Measurements from ENCODE around the gene S1PR5. TPM values are rescaled to one million over a fixed set of nuclear protein-coding genes. Genes with fewer than 3 reads are reported as not detected.

The S1PR5 gene
- total and polyA plus RNA-seq, 9 of the 15 experiments (the other 6 are each of a cell fraction or from before 2014, with no cell fraction given), result 0.03 to 0.54 (median 0.35) TPM; not detected in 4

- TF ChIP-seq RREB1 (CRISPR knock-in tag; IDR thresholded peaks at IDR 0.05) (no peak), RAD21 (CRISPR knock-in tag; conservative IDR thresholded peaks at IDR 0.05 in 1 of 2, IDR thresholded peaks at IDR 0.05 in 1 of 2) (peak in 1 of 2 experiments; percentile 27; a peak in 2 of 4 replicates), SREBF2 (CRISPR knock-in tag; IDR thresholded peaks at IDR 0.05) (no peak), POLR2G (IDR thresholded peaks at IDR 0.05; ENCODE audit: low read depth, low read length) (peak; percentile 74), FOXA1 (IDR thresholded peaks at IDR 0.05; ENCODE audit: borderline replicate concordance) (no peak), ZNF740 (CRISPR knock-in tag; IDR thresholded peaks at IDR 0.05) (peak; percentile 63; the same call in 1 of the 2 replicates), ZNF740 (tag; IDR thresholded peaks at IDR 0.05) (0 out of 4 replicates have a peak, but pooled peaks of 1 of the 2 experiments have one; percentile 25), ZNF507 (tag; conservative IDR thresholded peaks at IDR 0.05) (no peak), CHD1 (IDR thresholded peaks at IDR 0.05; ENCODE audit: low read length) (no peak), RBM25 (IDR thresholded peaks at IDR 0.05; ENCODE audit: low read depth, low read length, severe bottlenecking) (no peak), ETV6 (IDR thresholded peaks at IDR 0.05; ENCODE audit: borderline replicate concordance in 1 of 2, low read depth in 2 of 2, low read length in 1 of 2) (no peak), ETV6 (CRISPR knock-in tag; IDR thresholded peaks at IDR 0.05; ENCODE audit: borderline replicate concordance) (no peak), RAD51 (IDR thresholded peaks at IDR 0.05; ENCODE audit: borderline replicate concordance, low read depth) (no peak), TSC22D4 (tag; IDR thresholded peaks at IDR 0.05) (no peak), MYBL2 (IDR thresholded peaks at IDR 0.05; ENCODE audit: low read depth) (no peak), MYBL2 (CRISPR knock-in tag; IDR thresholded peaks at IDR 0.05; ENCODE audit: borderline replicate concordance) (no peak), CTCF (IDR thresholded peaks at IDR 0.05 in 2 of 3, conservative IDR thresholded peaks at IDR 0.05 in 1 of 3; ENCODE audit: insufficient read depth in 2 of 3, low read depth in 1 of 3, low read length in 3 of 3) (peak in 1 of 3 experiments; percentile 17; a peak in 2 of 6 replicates)
Measured at GRCh38 chr19:10551698-10552301, 34.6 kb upstream of the S1PR5 start (continued).

All from K562 (cell line).